AG09309 (cell line): ENCODE data around the gene CHADL.

Experiments
- DNase-seq: peaks from one replicate; pipeline ENCODE4 v3.0.0-alpha.2; 2010; ENCODE audit warnings: low read depth
- H3K4me3 ChIP-seq: 2 replicates; pipeline ENCODE4 v1.5.1; 2011; ENCODE audit warnings: mild to moderate bottlenecking, low read depth, low read length, moderate library complexity; ENCODE audit not compliant: control insufficient read depth
- CTCF ChIP-seq: IDR thresholded peaks from 2 replicates; pipeline ENCODE4 v1.5.1; 2011; ENCODE audit warnings: mild to moderate bottlenecking, low read depth, low read length, inconsistent platforms; ENCODE audit not compliant: insufficient read depth, control insufficient read depth; ENCODE audit errors: missing control alignments

The CHADL gene

GRCh38 chr22:41230401-41230785 is 10.3 kb downstream of the CHADL start:
- no peak for DNase-seq
- no peak overlapping the region for H3K4me3 ChIP-seq
- TF ChIP-seq CTCF: no peak

GRCh38 chr22:41229730-41230400 is 10.9 kb downstream of the CHADL start:
- DNase-seq: no peak
- no peak for TF ChIP-seq CTCF

GRCh38 chr22:41229215-41229614 is 11.5 kb downstream of the CHADL start:
- no peak overlapping the region for H3K4me3 ChIP-seq
- TF ChIP-seq CTCF: no peak
- no peak for DNase-seq

More at GRCh38 chr22:41229730-41230400, 10.9 kb downstream of the CHADL start:
- H3K4me3 ChIP-seq: no peak overlapping the region

GRCh38 chr22:41226723-41227655 is 13.7 kb downstream of the CHADL start:
- no peak for DNase-seq
- TF ChIP-seq CTCF: no peak
- H3K4me3 ChIP-seq: no peak overlapping the region

GRCh38 chr22:41223535-41223934 is 17.2 kb downstream of the CHADL start:
- no peak for DNase-seq
- no peak overlapping the region for H3K4me3 ChIP-seq
- TF ChIP-seq CTCF: no peak

GRCh38 chr22:41222846-41223507 is 17.8 kb downstream of the CHADL start:
- TF ChIP-seq CTCF: no peak
- no peak overlapping the region for H3K4me3 ChIP-seq
- no peak for DNase-seq
